H9 (cell line): ENCODE results near the gene CADM1. TPM values are rescaled to one million over a fixed set of nuclear protein-coding genes. Genes with fewer than 3 reads are reported as not detected.

Source experiments
- DNase-seq: peaks from one replicate; pipeline ENCODE4 v3.0.0-alpha.2; 2017
- H2AFZ ChIP-seq: one replicate; pipeline ENCODE4 v1.6.1; 2013; ENCODE audit warnings: mild to moderate bottlenecking, low read length, control low read depth, moderate library complexity
- H2AK5ac ChIP-seq: 2 replicates; pipeline ENCODE4 v1.6.1; 2013; ENCODE audit warnings: low read length, control low read depth, mixed read lengths; ENCODE audit not compliant: insufficient read length
- H2BK120ac ChIP-seq: one replicate; pipeline ENCODE4 v1.6.1; 2013; ENCODE audit warnings: low read depth, mild to moderate bottlenecking, low read length, control low read depth, inconsistent platforms; ENCODE audit not compliant: poor library complexity, severe bottlenecking
- H2BK12ac ChIP-seq: 2 replicates; pipeline ENCODE4 v1.6.1; 2013; ENCODE audit warnings: low read length, control low read depth, mixed read lengths, low read depth; ENCODE audit not compliant: insufficient read length
- H2BK15ac ChIP-seq: 2 replicates; pipeline ENCODE4 v1.6.1; 2013; ENCODE audit warnings: low read depth, low read length, control low read depth
- H2BK20ac ChIP-seq: one replicate; pipeline ENCODE4 v1.6.1; 2013; ENCODE audit warnings: low read depth, mild to moderate bottlenecking, low read length, control low read depth, inconsistent platforms; ENCODE audit not compliant: poor library complexity, severe bottlenecking
- H2BK5ac ChIP-seq: 2 replicates; pipeline ENCODE4 v1.6.1; 2013; ENCODE audit warnings: low read length, control low read depth, mixed read lengths; ENCODE audit not compliant: insufficient read length
- H3K14ac ChIP-seq: 2 replicates; pipeline ENCODE4 v1.6.1; 2013; ENCODE audit warnings: low read length, control low read depth; ENCODE audit not compliant: insufficient read depth
- H3K18ac ChIP-seq: 2 replicates; pipeline ENCODE4 v1.6.1; 2013; ENCODE audit warnings: low read depth, mild to moderate bottlenecking, mixed read lengths, low read length, control low read depth; ENCODE audit not compliant: insufficient read length
- H3K23ac ChIP-seq: 2 replicates; pipeline ENCODE4 v1.6.1; 2013; ENCODE audit warnings: low read length, control low read depth, mixed read lengths, low read depth; ENCODE audit not compliant: insufficient read length
- H3K23me2 ChIP-seq: 2 replicates; pipeline ENCODE4 v1.6.1; 2013; ENCODE audit warnings: low read depth, mild to moderate bottlenecking, mixed read lengths, low read length, control low read depth; ENCODE audit not compliant: insufficient read length, poor library complexity, severe bottlenecking
- H3K27ac ChIP-seq: 2 replicates; pipeline ENCODE4 v1.5.1; 2013; ENCODE audit warnings: low read length, control low read depth, mixed read lengths, low read depth; ENCODE audit not compliant: insufficient read length
- H3K27me3 ChIP-seq: 2 replicates; pipeline ENCODE4 v1.6.1; 2013; ENCODE audit warnings: low read length, control low read depth, inconsistent platforms; ENCODE audit not compliant: insufficient read depth
- H3K4ac ChIP-seq: 2 replicates; pipeline ENCODE4 v1.6.1; 2013; ENCODE audit warnings: low read depth, mild to moderate bottlenecking, control low read depth, inconsistent platforms, low read length, moderate library complexity
- H3K4me1 ChIP-seq: 2 replicates; pipeline ENCODE4 v1.6.1; 2013; ENCODE audit warnings: low read length, control low read depth, inconsistent platforms; ENCODE audit not compliant: insufficient read depth
- H3K4me2 ChIP-seq: 2 replicates; pipeline ENCODE4 v1.6.1; 2013; ENCODE audit warnings: low read length, control low read depth, mixed read lengths; ENCODE audit not compliant: insufficient read length, insufficient read depth
- H3K56ac ChIP-seq: 2 replicates; pipeline ENCODE4 v1.6.1; 2013; ENCODE audit warnings: low read depth, mild to moderate bottlenecking, mixed read lengths, low read length, control low read depth; ENCODE audit not compliant: insufficient read length
- H3K79me1 ChIP-seq: 2 replicates; pipeline ENCODE4 v1.6.1; 2013; ENCODE audit warnings: low read depth, mild to moderate bottlenecking, moderate library complexity, low read length, control low read depth, inconsistent platforms; ENCODE audit not compliant: insufficient read depth, poor library complexity, severe bottlenecking
- H3K79me2 ChIP-seq: 2 replicates; pipeline ENCODE4 v1.6.1; 2013; ENCODE audit warnings: low read length, control low read depth, inconsistent platforms; ENCODE audit not compliant: insufficient read depth
- H3K9ac ChIP-seq: 2 replicates; pipeline ENCODE4 v1.6.1; 2013; ENCODE audit warnings: low read length, control low read depth, mixed read lengths; ENCODE audit not compliant: insufficient read length; ENCODE audit errors: extremely low read depth
- H3K9me3 ChIP-seq: one replicate; pipeline ENCODE4 v1.6.1; 2013; ENCODE audit warnings: low read depth, low read length, inconsistent platforms; ENCODE audit not compliant: control insufficient read depth
- H3T11ph ChIP-seq: one replicate; pipeline ENCODE4 v1.6.1; 2013; ENCODE audit warnings: mild to moderate bottlenecking, low read length, control low read depth, inconsistent platforms
- H4K20me1 ChIP-seq: one replicate; pipeline ENCODE4 v1.6.1; 2013; ENCODE audit not compliant: control insufficient read depth, insufficient read length, insufficient read depth
- H4K5ac ChIP-seq: 2 replicates; pipeline ENCODE4 v1.6.1; 2013; ENCODE audit warnings: low read depth, mild to moderate bottlenecking, mixed read lengths, low read length, control low read depth; ENCODE audit not compliant: insufficient read length
- H4K8ac ChIP-seq: replicated peaks from 2 replicates; pipeline ENCODE4 v1.6.1; 2013; ENCODE audit warnings: low read length, control low read depth, mixed read lengths, low read depth; ENCODE audit not compliant: insufficient read length
- H4K91ac ChIP-seq: 2 replicates; pipeline ENCODE4 v1.6.1; 2013; ENCODE audit warnings: low read depth, mild to moderate bottlenecking, moderate library complexity, mixed read lengths, low read length, control low read depth; ENCODE audit not compliant: insufficient read length
- H3K27ac Mint-ChIP-seq, 3 experiments: 2 replicates in 2 of 3; 3 replicates in 1 of 3; pipeline ENCODE4 v1.8.0; 2020 to 2021; ENCODE audit warnings: mixed read lengths in 3 of 3, mild to moderate bottlenecking in 1 of 3, moderate library complexity in 1 of 3
- H3K27me3 Mint-ChIP-seq: 2 replicates; pipeline ENCODE4 v1.8.0; 2021; ENCODE audit warnings: low read depth, mild to moderate bottlenecking, moderate library complexity, mixed read lengths
- H3K36me3 Mint-ChIP-seq, 3 experiments: 2 replicates in 2 of 3; 3 replicates in 1 of 3; pipeline ENCODE4 v1.8.0; 2020 to 2021; ENCODE audit warnings: low read depth in 3 of 3, mixed read lengths in 3 of 3; ENCODE audit not compliant: insufficient read depth in 1 of 3
- H3K4me1 Mint-ChIP-seq, 2 experiments: 2 replicates each; pipeline ENCODE4 v1.8.0; 2020; ENCODE audit warnings: mixed read lengths in 2 of 2
- H3K4me3 Mint-ChIP-seq, 2 experiments: 2 replicates in 1 of 2; 3 replicates in 1 of 2; pipeline ENCODE4 v1.8.0; 2020 to 2021; ENCODE audit warnings: mild to moderate bottlenecking in 2 of 2, mixed read lengths in 2 of 2, moderate library complexity in 1 of 2
- H3K9me3 Mint-ChIP-seq, 2 experiments: 2 replicates in 1 of 2; 3 replicates in 1 of 2; pipeline ENCODE4 v1.8.0; 2020; ENCODE audit warnings: mild to moderate bottlenecking in 2 of 2, mixed read lengths in 2 of 2, moderate library complexity in 1 of 2
- WGBS: extraction: QIAGEN DNeasy Blood & Tissue Kit; methylation state at CpG from one replicate; pipeline ENCODE4 v1.1.7; 2013; ENCODE audit warnings: missing lambda C conversion rate, low lambda C conversion rate, mixed read lengths; ENCODE audit not compliant: insufficient read length; ENCODE audit errors: extremely low coverage; 5-methylcytosine and 5-hydroxymethylcytosine counted together
- total RNA-seq: library from RNA; stranded (reverse); gene quantifications from 2 replicates; pipeline ENCODE4 v1.2.1, GENCODE V29; 2021
- TF ChIP-seq, protein P1 (sequence below): fragments of 200-600 bp; sonication (generic); conservative IDR thresholded peaks from 3 replicates; pipeline ENCODE4 v1.8.0; 2021; ENCODE audit warnings: antibody characterized with exemption, mild to moderate bottlenecking

The CADM1 gene
- total RNA-seq, 1 experiment from 2014 or later = 11.9 TPM

DNA sequence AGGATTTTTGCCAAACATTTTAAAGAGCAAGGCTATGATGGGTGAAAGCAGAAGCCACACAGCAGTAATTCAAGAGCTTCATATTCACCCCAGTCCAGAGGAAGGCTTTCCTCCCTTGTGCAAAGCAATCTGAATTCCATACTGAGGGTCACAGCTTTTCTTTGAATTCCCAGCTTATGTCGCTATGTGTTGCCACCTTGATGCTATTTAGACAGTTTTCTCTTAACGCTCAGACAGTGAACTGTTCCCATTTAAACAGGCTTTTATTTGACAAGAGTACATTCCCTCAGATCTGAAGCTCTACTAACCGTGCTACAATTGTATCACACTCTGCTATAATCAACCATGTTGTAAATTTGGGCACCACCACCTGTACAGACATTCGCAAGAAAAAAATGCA, 279.7 kb downstream of the CADM1 start:
- Histone ChIP-seq H2BK5ac (no peak overlapping the region), H2BK120ac (no peak overlapping the region), H4K20me1 (no peaks in the 10 kb centered on the region), H3K56ac (no peak overlapping the region), H2AK5ac (no peak overlapping the region), H3K79me2 (no peaks in the 10 kb centered on the region), H3K9me3 (no peaks in the 10 kb centered on the region), H3K23ac (no peak overlapping the region), H2BK12ac (peak overlapping the region; percentile 86), H3K18ac (no peak overlapping the region), H3K4ac (no peak overlapping the region), H3K14ac (no peak overlapping the region), H3K9ac (no peak overlapping the region), H3K23me2 (no peaks in the 10 kb centered on the region), H2BK15ac (no peak overlapping the region), H4K5ac (no peak overlapping the region), H2BK20ac (no peak overlapping the region), H3K4me2 (no peak overlapping the region), H4K91ac (no peak overlapping the region), H3T11ph (no peak overlapping the region), H3K79me1 (no peaks in the 10 kb centered on the region), H3K27me3 (no peaks in the 10 kb centered on the region), H3K27ac (no peak overlapping the region), H2AFZ (no peak overlapping the region), H4K8ac (no peak overlapping the region), H3K4me1 (peaks cover 7% of the 10 kb centered on the region; the same call in 1 of the 2 replicates)
- Mint-ChIP-seq H3K4me1 (peaks cover 43 to 50% of the 10 kb centered on the region in 2 experiments), H3K36me3 (no peaks in the 10 kb centered on the region), H3K27ac (peak overlapping the region in 1 of 3 experiments; percentile 5; a peak in 2 of 7 replicates), H3K27me3 (no peaks in the 10 kb centered on the region; the same call in 1 of the 2 replicates), H3K9me3 (no peaks in the 10 kb centered on the region), H3K4me3 (no peak overlapping the region)
- TF ChIP-seq, protein P1, sequence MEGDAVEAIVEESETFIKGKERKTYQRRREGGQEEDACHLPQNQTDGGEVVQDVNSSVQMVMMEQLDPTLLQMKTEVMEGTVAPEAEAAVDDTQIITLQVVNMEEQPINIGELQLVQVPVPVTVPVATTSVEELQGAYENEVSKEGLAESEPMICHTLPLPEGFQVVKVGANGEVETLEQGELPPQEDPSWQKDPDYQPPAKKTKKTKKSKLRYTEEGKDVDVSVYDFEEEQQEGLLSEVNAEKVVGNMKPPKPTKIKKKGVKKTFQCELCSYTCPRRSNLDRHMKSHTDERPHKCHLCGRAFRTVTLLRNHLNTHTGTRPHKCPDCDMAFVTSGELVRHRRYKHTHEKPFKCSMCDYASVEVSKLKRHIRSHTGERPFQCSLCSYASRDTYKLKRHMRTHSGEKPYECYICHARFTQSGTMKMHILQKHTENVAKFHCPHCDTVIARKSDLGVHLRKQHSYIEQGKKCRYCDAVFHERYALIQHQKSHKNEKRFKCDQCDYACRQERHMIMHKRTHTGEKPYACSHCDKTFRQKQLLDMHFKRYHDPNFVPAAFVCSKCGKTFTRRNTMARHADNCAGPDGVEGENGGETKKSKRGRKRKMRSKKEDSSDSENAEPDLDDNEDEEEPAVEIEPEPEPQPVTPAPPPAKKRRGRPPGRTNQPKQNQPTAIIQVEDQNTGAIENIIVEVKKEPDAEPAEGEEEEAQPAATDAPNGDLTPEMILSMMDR = no peak
- no peak for DNase-seq
- no CpG with 5 or more reads among the region's 4 CpGs for WGBS
